Measurements from ENCODE around the gene CAB39. TPM values are rescaled to one million over a fixed set of nuclear protein-coding genes. Genes with fewer than 3 reads are reported as not detected.

CAB39 gene
- 30.1 and 35.9 TPM in 2 replicates for total RNA-seq

GRCh38 chr2:230712443-230713330 is at the start of gene CAB39:
CAB39 (plus strand) TSS chr2:230712842; CDS start chr2:230760002, 47,160 bp downstream.

GRCh38 chr2:230864605-230865306 is 152.1 kb downstream of the CAB39 start, which contains the start of gene ITM2C:
ITM2C (plus strand) TSS chr2:230864942; CDS start chr2:230865026, 84 bp downstream.

Other genes starting within 250 kb of the CAB39 start
- gene ITM2C, start 152.1 kb downstream of the CAB39 start, total RNA-seq = 101 and 230 TPM in 2 replicates
- not detected in 2 replicates for gene GPR55, start 212.4 kb downstream of the CAB39 start, total RNA-seq

Data from mesangial cell (primary cell).